ENCODE data around the gene PIP5K1B.

The PIP5K1B gene

DNA sequence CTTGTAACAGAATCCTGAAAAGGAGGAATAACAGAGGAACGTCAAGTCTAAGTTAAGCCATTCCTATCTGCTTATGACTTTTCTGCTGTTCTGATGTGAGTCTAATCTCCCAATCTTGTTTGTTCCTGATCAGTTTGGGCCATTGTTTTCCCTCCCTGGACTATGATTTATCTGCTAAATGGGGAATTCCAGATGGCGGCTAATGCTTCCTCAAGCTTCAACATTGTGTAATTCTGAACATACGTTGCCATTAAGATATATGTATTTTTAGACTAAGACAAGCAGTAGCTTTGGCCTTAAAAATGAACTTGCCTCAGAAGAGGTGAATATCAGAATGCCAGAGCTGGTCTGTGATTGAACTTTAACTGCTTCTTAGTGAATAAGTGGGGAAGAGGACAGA is 166.2 kb downstream of the PIP5K1B start:
- Histone ChIP-seq H3K4me1 (ENCODE audit: insufficient read depth, low read length) (peaks cover 68% of the 10 kb centered on the region), H3K36me3 (ENCODE audit: insufficient read depth, low read length) (no peaks in the 10 kb centered on the region), H3K9ac (ENCODE audit: low read depth, low read length) (no peak overlapping the region)

GRCh38 chr9:68872026-68872501 is 167.0 kb downstream of the PIP5K1B start:
- H3K9ac ChIP-seq (ENCODE audit: low read depth, low read length) = peak overlapping the region; percentile 14; the same call in 1 of the 2 replicates
- H3K4me1 ChIP-seq (ENCODE audit: insufficient read depth, low read length) = peaks cover 70% of the 10 kb centered on the region
- no peaks in the 10 kb centered on the region for H3K9me3 ChIP-seq (ENCODE audit: control insufficient read depth, insufficient read depth, low read length)
- no peaks in the 10 kb centered on the region for H3K36me3 ChIP-seq (ENCODE audit: insufficient read depth, low read length)

More for the DNA sequence above, 166.2 kb downstream of the PIP5K1B start:
- H3K9me3 ChIP-seq (ENCODE audit: control insufficient read depth, insufficient read depth, low read length) = no peaks in the 10 kb centered on the region

GRCh38 chr9:68873179-68873578 is 168.1 kb downstream of the PIP5K1B start:
- Histone ChIP-seq H3K36me3 (ENCODE audit: insufficient read depth, low read length) (no peaks in the 10 kb centered on the region), H3K9me3 (ENCODE audit: control insufficient read depth, insufficient read depth, low read length) (no peaks in the 10 kb centered on the region), H3K4me1 (ENCODE audit: insufficient read depth, low read length) (peaks cover 70% of the 10 kb centered on the region), H3K9ac (ENCODE audit: low read depth, low read length) (no peak overlapping the region)

DNA sequence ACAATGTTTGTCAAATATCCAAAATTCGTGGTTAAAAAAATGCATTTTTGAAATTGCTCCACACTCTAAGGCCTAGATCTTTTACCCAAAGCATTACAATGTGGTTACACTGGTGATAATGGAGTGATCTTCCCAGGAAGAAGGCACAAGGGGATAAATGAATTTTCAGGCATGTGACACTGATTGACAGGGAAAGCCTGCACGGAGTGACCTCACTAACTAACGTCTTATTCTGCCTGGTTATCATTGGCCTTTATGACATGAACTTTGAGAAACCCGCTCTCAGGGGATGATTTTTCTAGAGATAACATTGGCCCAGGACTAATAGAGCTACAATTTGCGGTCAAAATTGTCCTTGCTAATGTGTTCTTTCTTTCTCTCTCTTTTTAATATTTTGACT is 171.2 kb downstream of the PIP5K1B start:
- Histone ChIP-seq H3K9me3 (ENCODE audit: control insufficient read depth, insufficient read depth, low read length) (no peaks in the 10 kb centered on the region), H3K36me3 (ENCODE audit: insufficient read depth, low read length) (no peaks in the 10 kb centered on the region), H3K9ac (ENCODE audit: low read depth, low read length) (no peak overlapping the region), H3K4me1 (ENCODE audit: insufficient read depth, low read length) (peaks cover 46% of the 10 kb centered on the region)

DNA sequence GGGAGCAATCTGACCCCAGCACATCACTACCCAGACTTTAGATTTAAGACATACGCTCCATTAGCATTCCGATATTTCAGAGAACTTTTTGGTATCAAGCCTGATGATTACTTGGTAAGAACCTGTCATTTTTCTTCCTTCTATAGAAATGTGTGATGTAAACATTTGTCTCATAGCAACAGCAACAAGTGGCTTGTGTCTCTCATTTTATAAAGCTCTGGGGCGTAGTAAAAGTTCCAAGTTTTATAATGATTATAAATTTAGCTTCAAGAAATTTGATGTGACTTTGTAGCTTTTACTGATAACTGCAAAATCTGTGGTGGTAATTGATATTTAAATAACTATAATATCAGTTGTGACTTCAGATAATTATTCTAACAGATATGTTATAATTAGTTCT is 171.6 kb downstream of the PIP5K1B start:
- Histone ChIP-seq H3K36me3 (ENCODE audit: insufficient read depth, low read length) (no peaks in the 10 kb centered on the region), H3K9me3 (ENCODE audit: control insufficient read depth, insufficient read depth, low read length) (no peaks in the 10 kb centered on the region), H3K4me1 (ENCODE audit: insufficient read depth, low read length) (peaks cover 42% of the 10 kb centered on the region), H3K9ac (ENCODE audit: low read depth, low read length) (no peak overlapping the region)

DNA sequence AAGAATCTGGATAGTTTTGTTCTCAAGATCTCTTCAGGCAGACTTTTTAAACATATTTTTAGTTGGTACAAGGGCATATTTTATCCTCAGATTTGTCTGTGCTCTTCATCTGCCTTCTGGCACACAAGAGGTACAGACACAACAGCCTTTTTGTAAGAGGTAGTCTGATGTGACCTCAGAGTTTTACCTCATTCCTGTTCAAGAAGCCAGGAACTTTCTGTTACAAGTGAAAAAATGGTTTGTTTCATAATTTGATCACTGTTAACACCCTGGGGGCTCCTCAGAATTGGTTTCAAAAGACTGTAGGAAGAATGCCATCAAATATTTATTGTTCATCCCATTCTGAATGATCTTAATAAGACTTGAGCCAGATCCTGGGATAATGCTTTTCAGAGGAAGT is 172.2 kb downstream of the PIP5K1B start:
- Histone ChIP-seq H3K36me3 (ENCODE audit: insufficient read depth, low read length) (no peaks in the 10 kb centered on the region), H3K4me1 (ENCODE audit: insufficient read depth, low read length) (peaks cover 39% of the 10 kb centered on the region; the same call in 1 of the 2 replicates), H3K9ac (ENCODE audit: low read depth, low read length) (no peak overlapping the region), H3K9me3 (ENCODE audit: control insufficient read depth, insufficient read depth, low read length) (no peaks in the 10 kb centered on the region)

DNA sequence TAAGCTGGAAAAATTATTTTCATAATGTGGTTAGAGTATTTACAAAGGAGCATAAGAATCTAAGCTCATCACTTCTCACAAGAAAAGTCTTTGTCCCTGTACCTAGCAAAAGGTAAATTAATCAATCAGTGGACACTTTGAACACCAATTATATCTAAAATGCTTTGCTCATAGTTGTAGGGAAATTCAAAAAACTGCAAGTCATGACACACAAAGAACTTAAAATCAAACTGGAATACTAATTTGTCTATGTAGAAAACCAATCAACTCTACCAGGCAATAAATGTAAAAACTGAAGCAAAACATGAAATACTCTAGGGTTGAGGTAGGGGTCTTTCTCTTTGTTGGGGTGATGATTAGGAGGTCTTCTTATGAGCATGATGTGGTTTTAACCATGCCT is 173.4 kb downstream of the PIP5K1B start:
- H3K4me1 ChIP-seq (ENCODE audit: insufficient read depth, low read length) = peaks cover 31% of the 10 kb centered on the region; the same call in 1 of the 2 replicates
- no peaks in the 10 kb centered on the region for H3K36me3 ChIP-seq (ENCODE audit: insufficient read depth, low read length)
- no peaks in the 10 kb centered on the region for H3K9me3 ChIP-seq (ENCODE audit: control insufficient read depth, insufficient read depth, low read length)
- no peak overlapping the region for H3K9ac ChIP-seq (ENCODE audit: low read depth, low read length)

GRCh38 chr9:68883224-68883623 is 178.2 kb downstream of the PIP5K1B start:
- H3K4me1 ChIP-seq (ENCODE audit: insufficient read depth, low read length) = 0 out of 2 replicates have a peak, but pooled peaks cover 3% of the 10 kb centered on the region
- H3K36me3 ChIP-seq (ENCODE audit: insufficient read depth, low read length) = no peaks in the 10 kb centered on the region
- no peak overlapping the region for H3K9ac ChIP-seq (ENCODE audit: low read depth, low read length)
- no peaks in the 10 kb centered on the region for H3K9me3 ChIP-seq (ENCODE audit: control insufficient read depth, insufficient read depth, low read length)

- Histone ChIP-seq H3K9ac (ENCODE audit: low read depth, low read length) (no peak overlapping the region), H3K36me3 (ENCODE audit: insufficient read depth, low read length) (no peaks in the 10 kb centered on the region), H3K9me3 (ENCODE audit: control insufficient read depth, insufficient read depth, low read length) (no peaks in the 10 kb centered on the region), H3K4me1 (ENCODE audit: insufficient read depth, low read length) (no peaks in the 10 kb centered on the region)
Observed at GRCh38 chr9:68887232-68887631, 182.2 kb downstream of the PIP5K1B start.

- no peaks in the 10 kb centered on the region for H3K36me3 ChIP-seq (ENCODE audit: insufficient read depth, low read length)
- no peak overlapping the region for H3K9ac ChIP-seq (ENCODE audit: low read depth, low read length)
Observed at GRCh38 chr9:68894502-68894901, 189.5 kb downstream of the PIP5K1B start.

GRCh38 chr9:68895741-68896478 is 190.9 kb downstream of the PIP5K1B start:
- H3K4me1 ChIP-seq (ENCODE audit: insufficient read depth, low read length) = peaks cover 8% of the 10 kb centered on the region
- H3K9ac ChIP-seq (ENCODE audit: low read depth, low read length) = no peak overlapping the region
- H3K9me3 ChIP-seq (ENCODE audit: control insufficient read depth, insufficient read depth, low read length) = no peaks in the 10 kb centered on the region
- no peaks in the 10 kb centered on the region for H3K36me3 ChIP-seq (ENCODE audit: insufficient read depth, low read length)

More at GRCh38 chr9:68894502-68894901, 189.5 kb downstream of the PIP5K1B start:
- peaks cover 8% of the 10 kb centered on the region for H3K4me1 ChIP-seq (ENCODE audit: insufficient read depth, low read length)
- no peaks in the 10 kb centered on the region for H3K9me3 ChIP-seq (ENCODE audit: control insufficient read depth, insufficient read depth, low read length)

- Histone ChIP-seq H3K9ac (ENCODE audit: low read depth, low read length) (no peak overlapping the region), H3K36me3 (ENCODE audit: insufficient read depth, low read length) (no peaks in the 10 kb centered on the region), H3K9me3 (ENCODE audit: control insufficient read depth, insufficient read depth, low read length) (no peaks in the 10 kb centered on the region), H3K4me1 (ENCODE audit: insufficient read depth, low read length) (peaks cover 8% of the 10 kb centered on the region)
Observed at GRCh38 chr9:68896486-68896885, 191.4 kb downstream of the PIP5K1B start.

DNA sequence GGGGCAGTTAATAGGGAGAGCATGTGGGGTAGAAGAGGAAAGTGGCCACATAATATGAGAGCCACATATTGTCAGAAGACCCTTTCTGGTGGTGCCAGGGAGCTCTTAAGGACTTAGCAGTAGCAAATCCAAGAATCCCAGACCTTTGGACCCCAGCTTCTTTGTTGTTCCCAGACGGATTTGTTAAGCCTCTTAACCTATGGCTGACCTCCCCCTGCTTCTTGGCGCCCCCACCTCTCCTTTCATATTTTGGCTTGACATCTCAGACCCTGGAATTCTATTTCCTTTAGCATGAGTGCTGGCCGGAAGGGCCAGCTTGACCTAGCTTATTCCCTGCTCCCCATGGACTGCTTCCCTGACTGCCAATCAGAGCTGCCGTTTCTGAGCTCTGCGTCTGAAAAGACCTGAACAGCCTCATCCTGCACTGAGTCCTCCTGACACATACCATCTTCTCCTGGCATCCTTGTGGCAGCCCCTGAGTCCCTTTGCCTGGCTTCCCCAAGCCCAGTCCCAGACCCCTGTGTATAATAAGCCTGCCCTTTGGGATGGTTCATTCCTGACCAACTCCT is 192.6 kb downstream of the PIP5K1B start:
- no peak overlapping the region for H3K9ac ChIP-seq (ENCODE audit: low read depth, low read length)
- peaks cover 8% of the 10 kb centered on the region for H3K4me1 ChIP-seq (ENCODE audit: insufficient read depth, low read length)
- no peaks in the 10 kb centered on the region for H3K9me3 ChIP-seq (ENCODE audit: control insufficient read depth, insufficient read depth, low read length)
- no peaks in the 10 kb centered on the region for H3K36me3 ChIP-seq (ENCODE audit: insufficient read depth, low read length)

DNA sequence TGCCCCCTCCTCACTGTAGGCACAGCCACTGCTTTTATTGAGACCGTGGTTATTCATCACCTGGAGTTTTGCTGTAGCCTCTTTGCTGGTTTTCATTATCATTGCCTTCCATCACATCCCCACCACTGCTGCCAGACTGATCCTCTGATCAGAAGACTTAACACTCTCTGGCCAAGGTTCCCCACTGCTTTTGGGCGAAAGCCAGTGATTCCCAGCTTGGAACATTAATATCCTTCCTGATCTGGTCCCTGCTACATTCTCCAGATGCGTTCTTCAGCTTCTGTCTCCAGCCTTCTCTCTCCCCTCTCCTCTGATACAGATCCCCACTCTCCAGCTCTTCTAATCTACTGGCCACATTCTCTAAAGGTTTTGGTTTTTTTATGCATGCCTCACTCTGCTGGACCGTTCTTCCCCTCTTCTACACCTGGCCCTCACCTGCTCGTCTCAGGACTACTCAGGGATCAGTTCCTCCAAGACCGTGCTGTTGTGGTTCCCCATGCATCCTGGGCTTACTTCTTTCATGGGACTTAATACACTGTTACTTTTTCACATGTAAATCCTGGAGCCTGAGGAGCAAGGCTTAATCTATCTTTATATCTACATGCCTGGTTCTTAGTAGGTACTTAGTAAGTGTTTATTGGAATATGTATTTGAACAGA is 193.9 kb downstream of the PIP5K1B start:
- no peak overlapping the region for H3K9ac ChIP-seq (ENCODE audit: low read depth, low read length)
- H3K9me3 ChIP-seq (ENCODE audit: control insufficient read depth, insufficient read depth, low read length) = no peaks in the 10 kb centered on the region
- peaks cover 8% of the 10 kb centered on the region for H3K4me1 ChIP-seq (ENCODE audit: insufficient read depth, low read length)
- no peaks in the 10 kb centered on the region for H3K36me3 ChIP-seq (ENCODE audit: insufficient read depth, low read length)

DNA sequence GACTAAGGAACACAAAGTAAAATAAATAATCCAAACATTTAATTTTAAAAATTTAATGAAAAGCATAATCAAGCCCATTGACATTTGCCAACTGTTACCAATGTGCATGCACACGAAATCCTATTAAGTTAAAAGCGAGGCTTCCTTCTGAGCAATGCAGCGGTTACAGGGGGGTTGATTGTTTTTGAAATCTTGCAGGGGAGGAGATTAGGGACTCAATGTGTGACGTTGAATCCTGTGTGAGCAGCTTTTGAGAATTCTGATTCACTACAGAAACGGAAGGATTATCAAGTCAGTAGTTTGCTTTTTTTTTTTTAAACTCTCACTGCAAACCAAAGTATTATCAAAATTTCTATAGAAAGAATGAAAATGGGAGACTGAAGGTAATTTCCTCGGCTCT is 199.4 kb downstream of the PIP5K1B start:
- H3K36me3 ChIP-seq (ENCODE audit: insufficient read depth, low read length) = no peaks in the 10 kb centered on the region
- H3K9me3 ChIP-seq (ENCODE audit: control insufficient read depth, insufficient read depth, low read length) = no peaks in the 10 kb centered on the region
- H3K9ac ChIP-seq (ENCODE audit: low read depth, low read length) = no peak overlapping the region
- no peaks in the 10 kb centered on the region; the same call in 1 of the 2 replicates for H3K4me1 ChIP-seq (ENCODE audit: insufficient read depth, low read length)

Data from ES-I3 (cell line).